Measurements from ENCODE around the gene DNER.
"Not testable (repeated sequence)": the region's sequence is repeated elsewhere in the genome, so short reads cannot be mapped to it uniquely, and the experiment has no call there.

The DNER gene

DNA sequence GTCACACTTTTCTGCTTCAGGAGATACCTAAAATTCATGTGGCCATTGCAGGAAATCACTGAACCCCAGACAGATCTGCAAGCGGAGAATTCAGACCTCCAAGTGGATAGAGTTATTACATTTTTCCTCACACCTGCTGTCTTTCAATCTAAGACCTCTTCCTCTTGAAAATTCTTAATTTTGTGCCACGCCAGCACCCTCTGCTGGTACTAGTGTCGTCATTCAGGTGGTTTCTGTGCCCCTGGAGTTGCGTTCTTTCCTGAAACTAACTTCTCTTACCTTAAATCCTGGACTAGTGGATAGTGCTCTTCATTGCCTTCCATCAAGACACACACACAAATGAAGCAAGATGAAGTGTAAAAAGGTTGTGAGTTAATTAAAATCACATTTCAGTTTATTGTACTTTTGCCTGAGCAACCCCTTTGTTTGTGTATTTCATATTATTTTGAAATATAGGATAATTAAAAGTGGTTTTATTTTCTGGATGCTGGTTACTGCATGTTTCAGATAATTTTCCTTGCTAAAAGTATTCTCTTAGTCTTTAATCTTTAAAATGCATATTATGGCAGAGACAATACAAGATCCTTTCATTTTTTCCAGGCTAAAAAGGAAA, 1.6 kb upstream of the DNER start:
- DNase-seq: peak; percentile 54

- no peak for DNase-seq
Measured at GRCh38 chr2:229714736-229715541, 584 bp upstream of the DNER start.

DNA sequence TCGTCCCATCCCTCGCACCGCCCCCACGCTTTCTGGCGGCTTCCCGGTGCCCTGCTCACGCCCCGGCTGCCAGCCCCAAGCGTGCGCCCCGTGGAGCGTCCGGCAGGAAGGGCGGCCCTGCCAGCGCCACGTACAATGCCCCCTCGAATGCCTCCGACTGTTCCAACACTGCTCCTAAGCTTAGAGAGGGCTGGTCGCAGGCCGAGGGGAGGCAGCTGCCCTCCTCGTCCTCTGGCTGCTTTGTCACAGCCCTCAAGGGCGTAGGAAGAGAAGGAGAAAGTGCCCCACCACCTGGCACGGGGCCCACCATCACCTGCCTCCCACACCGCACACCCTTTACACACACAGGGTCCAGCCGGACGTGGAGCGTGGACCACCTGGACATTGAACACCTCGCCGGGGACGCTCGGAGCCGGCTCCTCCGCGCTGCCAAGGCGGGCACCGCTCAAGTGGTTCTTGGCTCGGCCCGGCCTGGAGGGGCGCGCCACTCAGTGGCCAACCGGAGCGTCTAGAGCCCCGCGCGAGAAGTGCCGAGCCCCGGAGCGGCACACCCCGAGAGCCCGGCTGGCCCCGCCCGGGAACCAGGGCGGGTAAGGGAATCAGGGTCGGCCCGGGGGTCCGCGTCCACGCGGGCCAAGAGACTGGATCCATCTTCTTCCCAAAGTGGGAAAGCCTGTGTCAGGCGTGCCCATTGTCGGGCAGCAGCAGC, 830 bp downstream of the DNER start:
- DNase-seq: no peak

GRCh38 chr2:229712136-229712535, 2.2 kb downstream of the DNER start:
- no peak for DNase-seq

GRCh38 chr2:229708335-229708734, 6.0 kb downstream of the DNER start:
- DNase-seq: no peak

- DNase-seq: no peak
Measured at GRCh38 chr2:229703909-229704630, 10.3 kb downstream of the DNER start.

DNA sequence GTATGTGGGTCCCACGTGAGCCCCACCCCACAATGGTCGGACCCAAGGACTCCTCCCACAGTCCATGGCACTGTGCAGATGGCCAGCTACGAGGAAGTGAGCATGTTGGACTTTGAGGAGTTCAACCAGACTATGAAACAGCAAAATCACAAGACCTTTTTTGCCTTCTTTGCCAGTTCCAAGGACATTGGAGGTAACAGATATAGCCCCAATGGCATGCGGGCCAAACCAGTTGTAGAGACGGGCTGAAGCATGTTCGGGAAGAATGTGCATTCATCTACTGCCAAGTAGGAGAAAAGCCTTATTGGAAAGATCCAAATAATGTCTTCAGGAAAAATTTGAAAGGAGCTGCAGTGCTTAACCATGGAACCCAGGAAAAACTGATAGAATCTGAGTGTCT, 12.6 kb downstream of the DNER start:
- no peak for DNase-seq

DNA sequence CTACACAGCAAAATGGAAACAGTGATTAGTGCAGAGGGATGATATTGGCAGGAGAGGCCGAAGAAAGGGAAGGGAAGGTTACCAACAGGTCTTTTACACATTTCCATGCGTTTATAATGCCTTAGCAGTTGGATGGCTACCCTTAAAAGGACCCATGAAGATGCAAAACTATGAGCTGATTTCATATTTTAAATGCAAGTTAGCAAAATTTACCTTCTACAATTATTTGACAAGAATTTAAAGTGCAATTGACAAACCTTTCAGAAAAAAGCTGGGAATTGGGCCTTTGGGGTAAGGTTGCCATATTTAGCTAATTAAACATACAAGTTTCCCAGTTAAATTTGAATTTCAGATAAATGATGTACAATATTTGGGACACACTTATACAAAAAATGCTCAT, 13.3 kb downstream of the DNER start:
- DNase-seq: no peak

- no peak for DNase-seq
Measured at GRCh38 chr2:229695961-229696360, 18.4 kb downstream of the DNER start.

DNA sequence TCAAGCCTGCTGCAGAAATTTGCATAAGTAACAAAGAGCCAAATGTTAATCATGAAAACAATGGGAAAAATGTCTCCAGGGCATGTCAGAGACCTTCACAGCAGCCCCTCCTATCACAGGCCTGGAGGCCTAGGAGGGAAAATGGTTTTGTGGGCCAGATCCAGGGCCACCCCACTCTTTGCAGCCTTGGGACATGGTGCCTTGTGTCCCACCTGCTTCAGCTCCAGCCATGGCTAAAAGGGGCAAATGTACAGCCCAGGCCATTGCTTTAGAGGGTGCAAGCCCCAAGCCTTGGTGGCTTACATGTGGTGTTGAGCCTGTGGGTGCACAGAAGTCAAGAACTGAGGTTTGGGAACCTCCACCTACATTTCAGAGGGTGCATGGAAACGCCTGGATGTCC, 20.5 kb downstream of the DNER start:
- not testable (repeated sequence) for DNase-seq

- DNase-seq: no peak
Measured at GRCh38 chr2:229691631-229692030, 22.7 kb downstream of the DNER start.

DNA sequence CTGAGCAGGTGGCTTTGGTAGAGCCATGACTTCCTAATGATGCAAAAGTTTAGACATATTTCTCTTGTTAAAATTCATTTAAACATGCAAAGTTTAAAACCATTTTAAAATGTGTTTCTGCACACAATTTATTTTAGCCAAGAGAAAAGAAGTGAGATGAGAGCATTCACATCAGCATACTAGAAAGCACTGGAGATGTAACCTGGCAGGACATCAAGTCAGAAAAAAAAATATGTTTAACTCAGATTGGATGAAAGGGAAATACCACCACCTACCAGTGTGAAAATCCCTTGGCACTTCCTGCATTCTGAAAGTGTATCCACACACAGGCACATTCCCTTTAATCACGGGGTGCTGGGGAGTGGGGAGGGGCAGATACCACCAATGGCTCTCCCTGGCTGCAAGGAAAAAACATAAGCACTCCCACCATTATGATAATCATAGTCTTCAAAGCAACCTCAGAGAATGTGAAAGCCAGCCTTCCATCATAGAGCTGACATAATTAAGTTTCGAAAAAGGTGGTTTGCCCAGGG, 25.0 kb downstream of the DNER start:
- DNase-seq: no peak

- no peak for DNase-seq
Measured at GRCh38 chr2:229688141-229688540, 26.2 kb downstream of the DNER start.

DNA sequence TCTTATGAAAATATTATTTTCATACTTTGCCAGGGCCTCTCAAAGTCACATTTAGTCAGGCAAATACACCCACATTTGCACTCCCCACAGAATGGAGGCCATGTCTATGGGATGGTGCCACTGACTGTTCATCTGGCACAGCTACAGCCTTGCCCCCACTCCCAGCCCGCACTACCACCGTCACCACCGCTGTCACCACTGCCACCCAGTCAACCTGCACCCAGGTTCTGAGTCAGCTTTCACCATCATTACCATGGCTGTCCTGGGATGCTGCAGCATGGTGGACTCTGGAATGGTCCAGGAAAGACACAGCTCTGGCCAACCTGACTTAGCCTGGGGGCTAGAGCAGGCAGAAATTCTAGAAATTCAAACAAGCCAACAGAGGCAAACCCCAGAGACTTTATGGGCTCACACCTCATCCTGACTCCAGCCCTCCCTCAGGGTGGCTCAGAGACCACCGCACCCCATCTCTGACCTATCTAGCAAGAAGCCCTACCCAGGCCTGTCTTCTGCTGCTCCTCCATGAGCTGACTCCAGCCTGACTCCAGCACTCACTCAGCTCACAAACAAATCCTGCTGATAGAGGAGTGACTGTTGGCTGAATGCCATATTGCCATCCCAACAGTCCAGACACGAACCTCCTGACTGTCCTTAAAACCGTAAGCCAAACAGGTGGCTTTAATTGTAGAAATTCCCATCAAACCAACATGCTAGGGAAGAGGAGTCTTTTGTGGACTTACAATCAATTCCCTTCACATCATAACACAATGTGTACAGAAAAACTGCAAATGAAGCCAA, 28.0 kb downstream of the DNER start:
- no peak for DNase-seq

DNA sequence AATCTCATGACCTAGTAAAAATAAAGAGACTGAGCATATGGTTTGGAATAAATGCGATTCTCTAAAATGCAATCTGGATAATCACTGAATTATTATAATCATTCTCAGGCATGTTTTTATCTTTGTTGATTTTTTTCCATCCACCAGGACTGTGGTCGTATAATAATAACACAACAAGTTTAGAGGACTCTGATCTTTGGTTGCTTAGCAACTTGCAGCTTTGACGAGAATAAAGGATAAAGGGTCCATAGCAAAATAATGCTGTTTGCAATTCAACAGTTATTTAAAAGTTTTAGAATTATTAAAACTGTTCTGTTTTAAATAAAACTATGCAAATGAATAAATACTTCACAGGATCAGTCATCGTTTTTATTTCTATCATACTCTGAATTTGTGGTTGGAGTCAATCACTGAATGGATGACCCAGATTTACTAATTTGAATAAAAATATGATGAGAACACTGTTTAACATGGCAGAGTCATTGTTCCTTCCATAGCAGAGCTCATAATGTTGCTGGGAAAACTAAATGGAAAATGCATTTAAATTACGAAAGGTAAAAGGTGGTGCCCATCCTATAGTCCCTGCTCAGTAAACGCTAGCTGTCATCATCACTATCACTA, 29.3 kb downstream of the DNER start:
- DNase-seq: no peak

DNA sequence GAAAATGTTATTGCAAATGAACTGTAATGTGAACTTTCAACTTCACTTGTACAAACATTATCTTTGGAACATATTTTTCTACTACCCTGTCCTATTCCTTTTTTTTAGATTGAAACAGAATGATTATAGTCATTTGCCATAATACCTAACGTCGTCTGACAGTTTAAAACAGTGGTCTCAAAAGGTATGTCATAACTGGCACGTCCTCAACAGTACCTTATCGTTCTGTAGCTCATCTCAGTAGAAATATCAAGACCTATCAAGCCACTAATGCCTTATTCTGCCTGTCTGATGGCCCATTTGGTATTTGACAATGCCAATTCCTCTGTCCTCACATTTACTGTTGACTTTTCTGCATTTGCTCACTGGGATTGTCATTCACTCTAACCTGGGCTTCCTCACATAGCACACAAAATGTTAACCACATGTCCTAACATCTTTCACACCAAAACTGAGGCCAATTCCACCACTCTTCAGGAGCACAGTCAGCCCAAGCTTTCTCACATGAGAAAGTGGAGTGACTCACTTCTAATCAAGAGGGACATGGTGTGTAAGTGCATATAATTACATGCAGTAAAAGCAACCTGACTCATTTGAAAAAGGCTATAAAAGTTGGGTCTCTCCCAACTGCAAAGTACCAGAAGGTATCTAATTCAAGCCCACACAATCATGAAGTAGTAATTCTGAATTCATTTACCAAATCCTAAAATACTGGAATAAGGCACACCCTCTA, 34.8 kb downstream of the DNER start:
- no peak for DNase-seq

- DNase-seq: no peak
Measured at GRCh38 chr2:229675569-229675968, 38.8 kb downstream of the DNER start.

GRCh38 chr2:229674830-229675530, 39.4 kb downstream of the DNER start:
- no peak for DNase-seq

DNA sequence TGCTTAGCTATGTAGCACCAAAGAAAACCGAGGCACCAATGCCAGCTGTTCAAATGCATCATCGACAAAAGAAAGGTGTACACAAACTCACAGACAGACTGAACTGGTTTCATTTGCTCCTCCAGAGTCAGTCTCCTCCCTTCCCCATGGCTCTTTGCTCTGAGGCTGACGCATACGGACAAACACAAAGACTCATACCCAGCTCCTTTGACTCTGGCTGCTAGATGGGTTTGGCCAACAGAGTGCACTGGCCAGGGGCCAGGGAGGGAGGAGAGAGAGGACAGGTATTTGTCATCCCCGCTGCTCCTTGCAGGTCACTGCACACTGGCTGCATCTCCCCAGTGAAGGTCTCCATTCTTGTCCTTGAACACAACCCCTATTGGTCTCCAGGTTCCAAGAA, 40.7 kb downstream of the DNER start:
- no peak for DNase-seq

- no peak for DNase-seq
Measured at GRCh38 chr2:229672021-229672420, 42.3 kb downstream of the DNER start.

All from NCI-H1417 treated with DMSO at 0.1 percent for 48 hours (cell line).